ENCODE results near the gene DUSP16.

Gene DUSP16

GRCh38 chr12:12519354-12519998 lies 43.2 kb downstream of the DUSP16 start:
- no peak for TF ChIP-seq CTCF (IDR thresholded peaks at IDR 0.05; ENCODE audit: control extremely low read depth, extremely low read depth, low read depth, missing control alignments)
- ChIA-PET CTCF (interaction anchor here (0.9 to 3.6 kb wide), 11 partner anchors 10 to 143 kb away, joined by 3 to 14 read pairs (median 4); no protein-coding TSS in a partner anchor), POLR2A (no interaction called here)
- DNase-seq (ENCODE audit: extremely low spot score), result no peak

GRCh38 chr12:12518919-12519318 lies 43.7 kb downstream of the DUSP16 start:
- POLR2A ChIA-PET, result no interaction called here
- TF ChIP-seq CTCF (IDR thresholded peaks at IDR 0.05; ENCODE audit: control extremely low read depth, extremely low read depth, low read depth, missing control alignments), result no peak
- CTCF ChIA-PET, result interaction anchor here (0.9 to 3.6 kb wide), 12 partner anchors 9 to 142 kb away, joined by 3 to 14 read pairs (median 4); no protein-coding TSS in a partner anchor
- DNase-seq (ENCODE audit: extremely low spot score), result no peak

GRCh38 chr12:12518464-12518845 lies 44.2 kb downstream of the DUSP16 start:
- DNase-seq (ENCODE audit: extremely low spot score), result no peak
- ChIA-PET CTCF (interaction anchor here (0.9 to 3.6 kb wide), 9 partner anchors 9 to 142 kb away, joined by 3 to 14 read pairs (median 4); no protein-coding TSS in a partner anchor), POLR2A (no interaction called here)
- TF ChIP-seq CTCF (IDR thresholded peaks at IDR 0.05; ENCODE audit: control extremely low read depth, extremely low read depth, low read depth, missing control alignments), result no peak

GRCh38 chr12:12513416-12514006 lies 49.2 kb downstream of the DUSP16 start:
- DNase-seq (ENCODE audit: extremely low spot score), result no peak
- POLR2A ChIA-PET, result no interaction called here
- CTCF ChIA-PET, result interaction anchor here (1.4 kb wide), 2 partner anchors 10 to 14 kb away, joined by 3 to 6 read pairs; no protein-coding TSS in a partner anchor
- no peak for TF ChIP-seq CTCF (IDR thresholded peaks at IDR 0.05; ENCODE audit: control extremely low read depth, extremely low read depth, low read depth, missing control alignments)

- CTCF ChIA-PET, result interaction anchor here (0.9 to 2.1 kb wide), 3 partner anchors 12 to 38 kb away, joined by 3 to 5 read pairs (median 5); no protein-coding TSS in a partner anchor
- POLR2A ChIA-PET, result no interaction called here
Observed at GRCh38 chr12:12511895-12512711, 50.6 kb downstream of the DUSP16 start.

More at GRCh38 chr12:12511895-12512711, 50.6 kb downstream of the DUSP16 start:
- no peak for TF ChIP-seq CTCF (IDR thresholded peaks at IDR 0.05; ENCODE audit: control extremely low read depth, extremely low read depth, low read depth, missing control alignments)
- no peak for DNase-seq (ENCODE audit: extremely low spot score)

Measured in GM10248 (cell line).